Right ventricle myocardium inferior (tissue), 1 donor: ENCODE measurements around the gene FGR. TPM values are rescaled to one million over a fixed set of nuclear protein-coding genes. Genes with fewer than 3 reads are reported as not detected.
"Not testable (repeated sequence)": the region's sequence is repeated elsewhere in the genome, so short reads cannot be mapped to it uniquely, and the experiment has no call there.

Experiments
- ATAC-seq: fragments of 200-7000 bp; cut with Tn5 transposase; one replicate; pipeline ENCODE4 v1.9.1; 2020; ENCODE audit warnings: mild to moderate bottlenecking, moderate library complexity
- DNase-seq: peaks from one replicate; pipeline ENCODE4 v3.0.0; 2021; ENCODE audit errors: missing footprints
- intact Hi-C: fragments of 100-400 bp; cut with DNase I; formaldehyde crosslinking; loops from one replicate; pipeline ENCODE4 v1.11.0; 2022
- long read RNA-seq: library from polyadenylated mRNA; unstranded; transcript quantifications from one replicate; pipeline ENCODE4 v2.0.0, GENCODE V29; 2021
- total RNA-seq: library from RNA; stranded (reverse); fragmentation: NEBNext Ultra II Directional; extraction: Animal tissue kit (Norgen Biotek cat#: 25700); gene quantifications from one replicate; pipeline ENCODE4 v1.2.1, GENCODE V29; 2021
- donor health status: DM: no; HTN: yes; CAD: no; lungs with severe emphysema.

Gene FGR
- total RNA-seq = 5.1 TPM
- long read RNA-seq, partial matches to known transcripts = 0 of 3 reads
- long read RNA-seq, other reads (novel, unspliced or antisense) = 0 of 3 reads

DNA sequence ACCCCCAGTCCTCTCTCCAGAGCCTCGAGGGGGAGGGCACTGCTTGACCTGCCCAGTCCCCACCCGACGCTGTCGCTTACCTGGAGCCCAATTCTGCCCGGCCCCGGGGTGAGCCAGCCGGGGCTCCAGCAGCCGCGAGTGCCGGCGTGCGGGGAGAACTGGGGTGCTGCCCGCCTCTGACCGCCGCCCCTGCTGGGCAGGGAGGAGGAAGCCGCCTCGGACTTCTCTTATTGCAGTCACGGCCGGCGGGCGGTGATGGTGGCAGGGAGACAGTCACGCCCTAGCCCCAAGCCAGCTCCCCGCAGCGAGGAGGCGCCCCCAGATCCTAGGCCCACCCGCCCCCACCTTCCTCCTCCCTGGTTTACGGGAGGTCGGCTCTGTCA, at the start of gene FGR:
TSS of gene FGR (minus strand) at position 201 of the 383 bp plus-strand sequence. CDS start 11,269 bp downstream, outside the sequence.
- ATAC-seq (peak; percentile 43), DNase-seq (peak; percentile 93)
- intact Hi-C loops = no loop called here

DNA sequence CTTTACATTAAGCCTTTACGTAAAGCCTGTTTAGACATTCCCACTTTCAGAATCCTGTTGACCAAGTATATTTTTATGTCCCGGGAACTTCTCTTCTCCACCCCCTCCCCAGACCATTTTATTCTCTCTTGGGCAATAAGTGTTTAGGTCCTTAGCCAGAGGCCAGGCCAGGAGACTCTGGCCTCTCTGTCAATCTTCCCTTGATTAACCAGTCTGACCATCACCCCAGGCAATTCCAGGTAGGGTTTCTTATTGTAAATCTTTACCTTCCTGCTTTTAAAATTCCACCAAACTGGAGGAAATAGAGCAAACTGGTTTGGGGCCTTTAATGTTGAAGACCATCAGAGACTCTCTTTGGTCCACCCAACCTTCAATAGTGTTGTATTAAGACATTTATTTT, 49.2 kb upstream of the FGR start:
- intact Hi-C loops = no loop called here
- no peak for DNase-seq
- ATAC-seq = no peak

DNA sequence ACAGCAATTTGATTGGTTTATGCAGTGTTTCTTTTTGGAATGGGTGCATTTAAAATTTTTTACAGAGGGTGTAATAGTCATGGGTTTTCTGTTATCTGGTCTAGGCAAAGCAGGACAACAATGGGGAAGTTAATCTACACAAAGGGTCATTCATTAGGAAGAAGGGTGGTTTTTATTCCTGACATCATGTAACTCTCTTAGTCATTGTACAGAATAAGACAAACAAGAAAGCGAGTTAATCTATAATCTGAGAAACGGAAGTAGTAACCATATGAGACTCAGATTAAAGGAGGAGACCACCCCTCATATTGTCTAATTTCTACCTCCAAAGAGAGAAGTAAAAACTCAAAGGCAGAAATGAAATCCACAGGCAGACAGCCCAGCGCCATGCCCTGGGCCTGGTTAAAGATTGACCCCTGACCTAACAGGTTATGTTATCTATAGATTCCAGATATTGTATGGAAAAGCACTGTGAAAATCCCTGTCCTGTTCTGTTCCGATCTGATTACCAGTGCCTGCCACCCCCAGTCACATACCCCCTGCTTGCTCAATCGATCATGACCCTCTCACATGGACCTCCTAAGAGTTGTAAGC, 47.5 kb upstream of the FGR start:
- ATAC-seq (no peak), DNase-seq (no peak)
- intact Hi-C loops = no loop called here

DNA sequence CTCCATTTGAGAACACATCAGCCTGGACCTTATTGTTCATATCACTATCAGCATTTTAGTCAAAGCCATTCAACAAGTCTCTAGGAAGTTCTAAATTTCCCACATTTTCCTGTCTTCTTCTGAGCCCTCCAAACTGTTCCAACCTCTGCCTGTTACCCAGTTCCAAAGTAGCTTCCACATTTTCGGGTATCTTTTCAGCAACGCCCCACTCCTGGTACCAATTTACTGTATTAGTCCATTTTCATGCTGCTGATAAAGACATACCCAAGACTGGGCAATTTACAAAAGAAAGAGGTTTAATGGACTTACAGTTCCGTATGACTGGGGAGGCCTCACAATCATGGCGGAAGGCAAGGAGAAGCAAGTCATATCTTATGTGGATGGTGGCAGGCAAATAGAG, 46.6 kb upstream of the FGR start:
- DNase-seq, intact Hi-C loops, ATAC-seq: not testable (repeated sequence)

DNA sequence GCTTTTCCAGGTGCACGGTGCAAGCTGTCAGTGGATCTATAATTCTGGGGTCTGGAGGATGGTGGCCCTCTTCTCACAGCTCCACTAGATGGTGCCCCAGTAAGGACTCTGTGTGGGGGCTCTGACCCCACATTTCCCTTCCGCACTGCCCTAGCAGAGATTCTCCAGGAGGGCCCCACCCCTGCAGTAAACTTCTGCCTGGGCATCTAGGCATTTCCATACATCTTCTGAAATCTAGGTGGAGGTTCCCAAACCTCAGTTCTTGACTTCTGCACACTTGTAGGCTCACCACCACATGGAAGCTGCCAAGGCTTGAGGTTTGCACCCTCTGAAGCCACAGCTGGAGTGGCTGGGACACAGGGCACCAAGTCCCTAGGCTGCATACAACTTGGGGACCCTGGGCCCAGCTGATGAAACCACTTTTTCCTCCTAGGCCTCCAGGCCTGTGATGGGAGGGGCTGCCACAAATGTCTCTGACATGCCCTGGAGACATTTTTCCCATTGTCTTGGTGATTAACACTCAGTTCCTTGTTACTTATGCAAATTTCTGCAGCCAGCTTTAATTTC, 45.3 kb upstream of the FGR start:
- intact Hi-C loops, DNase-seq, ATAC-seq: not testable (repeated sequence)

DNA sequence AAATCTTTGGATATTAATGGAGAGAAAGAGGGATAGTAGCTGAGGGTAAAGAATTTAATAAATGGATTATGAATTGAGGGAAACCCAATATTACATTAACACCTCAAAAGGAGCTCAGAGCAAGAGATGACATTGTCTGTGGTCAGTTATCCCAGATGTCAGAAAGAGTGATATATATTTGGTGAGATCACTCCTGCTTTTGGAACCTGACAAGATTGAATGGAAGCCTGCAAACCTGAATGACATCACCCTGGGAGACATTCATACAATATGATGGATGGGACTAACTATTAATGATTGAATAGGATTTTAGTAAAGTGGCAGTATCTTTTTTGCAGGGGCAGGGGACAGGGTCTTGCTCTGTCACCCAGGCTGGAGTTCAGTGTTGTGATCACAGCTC, 43.8 kb upstream of the FGR start:
- DNase-seq = no peak
- no peak for ATAC-seq
- intact Hi-C loops = no loop called here

DNA sequence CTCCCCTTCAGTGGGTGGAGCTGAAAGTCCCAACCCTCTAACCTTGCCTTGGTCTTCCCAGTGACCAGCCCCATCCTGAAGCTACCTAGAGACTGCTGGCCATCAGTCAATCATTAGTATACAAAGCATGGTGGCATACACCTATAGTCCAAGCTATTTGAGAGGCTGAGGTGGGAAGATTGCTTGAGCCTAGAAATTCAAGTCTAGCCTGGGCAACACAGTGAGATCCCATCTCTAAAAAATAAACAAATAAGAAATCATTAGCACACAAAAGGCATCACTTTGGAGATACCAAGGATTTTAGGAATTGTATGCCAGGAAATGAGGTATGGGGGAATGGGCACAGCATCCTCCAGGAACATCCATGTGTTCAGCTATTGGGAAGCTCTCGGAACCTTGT, 41.4 kb upstream of the FGR start:
- intact Hi-C loops = no loop called here
- no peak for ATAC-seq
- no peak for DNase-seq

DNA sequence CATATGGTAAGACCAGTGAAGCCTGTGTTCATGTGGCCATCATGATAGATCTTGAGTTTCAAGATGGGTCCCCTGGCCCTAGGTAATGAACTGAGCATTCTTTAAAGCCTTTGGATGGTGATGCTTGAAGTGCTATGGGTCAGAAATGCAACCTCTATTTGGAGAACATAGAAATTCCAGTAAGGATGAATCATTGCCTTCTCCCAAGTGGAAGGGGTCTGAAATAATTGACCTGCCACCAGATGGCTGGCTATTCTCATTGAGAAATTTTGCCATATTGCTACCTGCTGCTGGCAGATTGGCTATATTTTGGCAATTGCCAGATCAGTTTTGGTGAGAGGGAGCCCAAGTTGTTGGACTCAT, 37.7 kb upstream of the FGR start:
- no peak for ATAC-seq
- intact Hi-C loops = loop anchor here (2.0 kb wide), 1 partner anchor 52 kb away; the partner anchor contains the start of gene FAM76A

DNA sequence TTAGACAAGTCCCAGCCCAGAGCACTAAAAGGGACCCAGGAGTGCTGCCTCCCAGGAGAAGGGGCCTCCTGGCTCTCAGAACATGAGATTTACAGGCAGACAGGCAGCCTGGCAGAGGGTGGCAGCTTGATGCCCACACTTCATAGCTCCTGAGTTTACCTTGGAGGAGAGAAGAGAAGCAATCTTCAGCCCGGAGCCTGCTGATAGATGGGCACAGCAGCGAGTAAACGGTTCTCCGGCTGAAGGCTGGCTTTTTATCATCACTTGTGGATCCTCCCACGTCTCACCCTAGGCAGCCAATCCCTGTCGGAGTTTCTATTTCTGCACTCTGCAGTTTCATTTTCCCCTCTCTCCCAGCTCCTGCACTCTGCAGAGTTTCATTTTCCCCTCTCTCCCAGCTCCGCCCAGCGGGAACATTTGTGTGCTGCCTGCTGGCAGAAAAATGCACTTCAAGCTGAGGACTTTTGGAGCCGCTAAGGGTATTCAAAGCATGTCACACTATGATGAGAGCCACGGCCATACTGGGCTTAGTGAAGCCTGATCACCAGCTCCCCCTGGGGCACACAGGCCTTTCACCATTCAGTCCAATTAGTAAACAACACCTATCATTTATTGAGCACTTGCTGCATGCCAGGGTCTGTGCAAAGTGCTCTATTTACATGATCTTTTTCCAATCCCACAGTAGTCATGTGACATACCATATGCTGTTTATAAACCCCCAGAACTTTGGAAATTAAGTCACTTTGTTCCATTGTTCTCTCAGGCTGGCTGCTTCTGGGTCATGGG, 37.2 kb upstream of the FGR start, which contains the start of gene IFI6:
TSS of gene IFI6 (minus strand) at position 229 of the 786 bp plus-strand sequence. CDS start 2,878 bp downstream, outside the sequence.
- DNase-seq (peak; percentile 87), ATAC-seq (peak; percentile 98)
- intact Hi-C loops = loop anchor here (2.0 kb wide), 1 partner anchor 53 kb away; the partner anchor contains the start of gene FAM76A

More for the DNA sequence above, 37.7 kb upstream of the FGR start:
- DNase-seq = no peak

DNA sequence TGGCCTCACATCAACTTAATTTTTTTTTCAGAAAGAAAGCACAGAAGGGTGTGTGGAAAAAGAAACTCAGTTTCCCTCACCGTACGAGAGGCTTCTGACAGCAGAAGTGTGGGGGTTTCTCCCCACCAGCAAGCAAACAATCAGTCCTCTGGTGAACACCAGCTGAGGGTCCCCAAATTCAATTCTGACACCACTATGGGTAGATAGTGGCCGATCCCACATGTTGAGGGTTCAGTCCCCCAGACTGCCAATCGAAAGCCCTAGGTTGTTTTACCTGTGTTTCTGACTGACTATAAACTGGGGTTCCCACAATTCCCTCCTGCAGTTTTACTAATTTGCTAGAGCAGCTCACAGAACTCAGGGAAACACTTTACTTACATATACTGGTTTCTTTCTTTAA, 34.9 kb upstream of the FGR start:
- no peak for DNase-seq
- intact Hi-C loops = loop anchor here (5.0 kb wide), 1 partner anchor 162 kb away; the partner anchor contains the start of gene PPP1R8
- no peak for ATAC-seq

DNA sequence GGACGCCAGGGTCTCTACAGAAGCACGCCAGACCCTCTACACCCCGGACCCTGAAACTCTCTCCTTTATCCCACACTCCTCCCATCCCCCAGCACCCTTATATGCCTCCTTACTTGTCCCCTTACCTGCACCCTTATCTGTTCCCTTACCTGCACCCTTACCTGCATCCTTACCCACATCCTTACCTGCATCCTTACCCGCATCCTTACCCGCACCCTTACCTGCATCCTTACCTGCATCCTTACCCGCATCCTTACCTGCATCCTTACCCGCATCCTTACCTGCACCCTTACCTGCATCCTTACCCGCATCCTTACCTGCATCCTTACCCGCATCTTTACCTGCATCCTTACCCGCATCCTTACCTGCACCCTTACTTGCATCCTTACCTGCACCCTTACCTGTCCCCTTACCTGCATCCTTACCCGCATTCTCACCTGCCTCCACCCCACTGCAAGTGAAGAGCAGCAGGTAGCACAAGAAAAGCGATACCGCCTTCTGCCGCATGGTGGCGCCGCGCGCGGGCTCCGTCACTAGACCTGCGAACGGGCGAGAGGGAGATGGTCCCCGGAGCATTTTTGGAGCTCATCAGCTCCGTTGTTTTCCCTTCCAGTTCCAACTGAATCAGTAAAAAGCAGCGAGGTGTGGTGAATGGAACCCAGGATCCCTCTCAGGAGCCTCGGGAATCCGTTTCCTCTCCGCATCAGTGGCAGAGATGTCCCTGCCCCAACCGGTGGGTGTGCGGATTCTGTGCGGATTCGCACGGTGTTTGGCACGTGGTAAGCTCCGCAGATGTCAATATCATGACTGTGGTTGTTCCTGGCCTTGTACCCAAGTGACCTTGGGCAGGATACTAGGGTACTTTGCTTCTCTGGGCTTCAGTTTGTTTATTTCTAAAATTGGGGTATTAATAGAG, 34.1 kb upstream of the FGR start:
- ATAC-seq (no peak), DNase-seq (peak; percentile 91)
- intact Hi-C loops = loop anchor here (5.0 kb wide), 1 partner anchor 163 kb away; the partner anchor contains the start of gene PPP1R8

DNA sequence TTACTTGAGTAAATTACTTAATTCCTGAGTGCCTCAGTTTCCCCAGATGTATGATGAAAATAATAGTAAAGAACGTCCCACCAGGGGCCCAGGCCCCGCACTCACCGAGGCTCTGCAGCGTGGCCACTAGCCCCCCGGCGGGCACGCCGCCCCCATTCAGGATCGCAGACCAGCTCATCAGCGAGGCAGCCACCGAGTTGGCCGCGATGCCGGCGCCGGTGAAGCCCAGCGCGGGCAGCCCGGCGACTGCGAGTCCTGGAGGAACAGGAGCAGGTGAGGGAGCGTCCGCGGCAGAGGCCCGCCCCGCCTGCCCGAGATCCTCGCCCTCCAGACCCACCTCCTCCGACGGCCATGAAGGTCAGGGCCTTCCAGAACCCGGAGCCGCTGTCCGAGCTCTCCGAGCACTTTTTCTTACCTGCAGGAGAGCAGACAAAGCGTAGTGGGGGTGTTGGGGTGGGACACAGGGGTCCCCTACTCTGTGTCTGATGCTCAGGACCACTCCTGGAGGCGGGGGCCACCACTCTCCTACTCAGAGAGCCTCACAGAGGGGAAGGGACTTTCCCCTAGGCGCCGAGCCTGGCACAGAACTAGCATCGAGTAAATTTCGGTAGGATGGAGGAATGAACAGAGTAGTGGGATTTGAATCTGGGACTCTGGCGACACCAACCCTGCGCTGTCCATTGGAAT, 33.3 kb upstream of the FGR start:
- DNase-seq = no peak

DNA sequence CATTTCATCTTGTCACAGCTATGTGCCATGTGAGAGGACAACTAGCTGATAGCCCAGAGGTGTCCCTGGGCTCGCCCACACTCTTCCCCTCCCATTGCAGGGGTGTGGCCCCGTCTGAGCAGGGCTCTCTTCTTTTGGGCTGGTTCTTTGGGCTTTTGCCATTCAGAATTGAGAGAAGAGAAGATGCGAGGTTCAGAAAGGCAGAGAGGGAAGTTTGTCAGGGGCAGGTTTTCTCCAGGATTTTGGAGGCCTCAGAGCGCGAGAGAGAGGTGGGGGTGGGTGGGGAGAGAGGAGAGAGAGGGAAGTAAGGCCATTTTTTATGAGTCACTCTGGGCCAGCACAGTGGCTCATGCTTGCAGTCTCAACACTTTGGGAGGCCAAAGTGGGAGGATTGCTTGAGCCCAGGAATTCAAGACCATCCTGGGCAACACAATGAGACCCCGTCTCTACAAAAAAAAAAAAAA, 31.8 kb upstream of the FGR start:
- ATAC-seq (no peak), DNase-seq (no peak)
- intact Hi-C loops = loop anchor here (5.0 kb wide), 1 partner anchor 165 kb away; the partner anchor contains the start of gene PPP1R8

More for the DNA sequence above, 33.3 kb upstream of the FGR start:
- intact Hi-C loops = loop anchor here (5.0 kb wide), 1 partner anchor 164 kb away; the partner anchor contains the start of gene PPP1R8
- no peak for ATAC-seq

DNA sequence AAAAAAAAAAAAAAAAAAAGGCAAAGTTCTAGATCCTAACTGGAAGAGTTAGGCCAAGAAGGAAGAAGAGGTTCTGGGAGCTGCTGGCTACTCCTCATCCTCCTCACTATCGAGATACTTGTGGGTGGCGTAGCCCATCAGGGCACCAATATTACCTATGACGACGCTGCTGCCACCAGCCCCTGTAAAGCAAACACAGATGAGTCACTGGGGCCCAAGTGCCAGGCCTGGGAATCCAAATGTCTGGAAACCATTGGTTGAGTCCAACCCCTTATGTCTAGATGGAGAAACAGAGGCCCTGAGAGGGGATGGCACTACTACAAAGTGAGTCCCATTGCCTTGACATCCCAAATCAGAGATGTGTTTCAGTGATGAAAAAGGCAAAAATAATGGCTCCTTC, 31.3 kb upstream of the FGR start:
- intact Hi-C loops = loop anchor here (5.0 kb wide), 1 partner anchor 166 kb away; the partner anchor contains the start of gene PPP1R8
- DNase-seq (no peak), ATAC-seq (no peak)

DNA sequence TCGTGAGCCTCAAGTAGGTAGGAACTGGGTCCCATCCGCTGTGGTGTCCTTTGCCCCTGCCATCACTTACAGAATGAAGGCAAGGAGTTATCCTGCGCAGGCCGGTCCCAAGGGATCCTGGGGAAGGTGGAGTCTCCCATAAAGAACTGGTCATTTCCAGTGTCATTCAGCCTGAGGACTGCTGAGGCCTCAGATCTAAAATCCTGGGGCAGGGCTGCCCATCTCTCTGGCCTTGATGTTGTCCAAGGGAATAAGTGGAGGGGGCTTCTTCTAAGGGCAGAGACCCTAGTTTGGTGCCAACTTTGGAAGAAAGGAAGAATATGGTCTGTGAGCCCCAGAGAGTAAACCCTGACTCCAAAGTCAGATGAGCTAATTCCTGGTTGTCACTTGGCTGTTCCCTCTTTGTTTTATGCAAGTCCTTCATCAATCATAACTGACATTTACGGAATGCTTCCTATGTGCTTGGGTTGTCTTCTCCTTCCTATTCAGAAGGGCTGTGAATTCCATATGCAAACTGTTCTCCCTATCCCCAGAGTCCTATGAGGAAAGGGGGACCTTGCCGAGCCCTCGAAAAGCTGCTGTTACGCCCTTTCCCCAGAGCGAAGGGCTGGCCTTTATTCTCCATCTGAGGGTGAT, 30.1 kb upstream of the FGR start:
- no peak for ATAC-seq
- intact Hi-C loops = loop anchor here (5.0 kb wide), 1 partner anchor 167 kb away; the partner anchor contains the start of gene PPP1R8

DNA sequence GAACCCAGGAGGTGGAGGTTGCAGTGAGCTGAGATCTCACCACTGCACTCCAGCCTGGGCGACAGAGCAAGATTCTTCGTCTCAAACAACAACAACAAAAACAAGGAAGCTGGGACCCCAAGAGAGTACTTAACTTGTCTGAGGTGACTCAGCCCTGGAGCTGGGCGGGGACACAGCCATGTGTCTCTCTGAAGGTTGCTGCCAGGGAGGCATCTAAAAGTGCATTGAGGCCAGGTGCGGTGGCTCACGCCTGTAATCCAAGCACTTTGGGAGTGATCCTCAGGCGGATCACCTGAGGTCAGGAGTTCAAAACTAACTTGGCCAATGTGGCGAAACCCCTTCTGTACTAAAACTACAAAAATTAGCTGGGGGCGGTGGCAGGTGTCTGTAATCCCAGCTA, 29.3 kb upstream of the FGR start:
- intact Hi-C loops = loop anchor here (5.0 kb wide), 2 partner anchors 267 to 362 kb away; no protein-coding TSS in a partner anchor
- ATAC-seq (no peak), DNase-seq (no peak)

More for the DNA sequence above, 30.1 kb upstream of the FGR start:
- no peak for DNase-seq
